ENCODE measurements around the gene SCAI.
"Not testable (repeated sequence)": the region's sequence is repeated elsewhere in the genome, so short reads cannot be mapped to it uniquely, and the experiment has no call there.

Gene SCAI

DNA sequence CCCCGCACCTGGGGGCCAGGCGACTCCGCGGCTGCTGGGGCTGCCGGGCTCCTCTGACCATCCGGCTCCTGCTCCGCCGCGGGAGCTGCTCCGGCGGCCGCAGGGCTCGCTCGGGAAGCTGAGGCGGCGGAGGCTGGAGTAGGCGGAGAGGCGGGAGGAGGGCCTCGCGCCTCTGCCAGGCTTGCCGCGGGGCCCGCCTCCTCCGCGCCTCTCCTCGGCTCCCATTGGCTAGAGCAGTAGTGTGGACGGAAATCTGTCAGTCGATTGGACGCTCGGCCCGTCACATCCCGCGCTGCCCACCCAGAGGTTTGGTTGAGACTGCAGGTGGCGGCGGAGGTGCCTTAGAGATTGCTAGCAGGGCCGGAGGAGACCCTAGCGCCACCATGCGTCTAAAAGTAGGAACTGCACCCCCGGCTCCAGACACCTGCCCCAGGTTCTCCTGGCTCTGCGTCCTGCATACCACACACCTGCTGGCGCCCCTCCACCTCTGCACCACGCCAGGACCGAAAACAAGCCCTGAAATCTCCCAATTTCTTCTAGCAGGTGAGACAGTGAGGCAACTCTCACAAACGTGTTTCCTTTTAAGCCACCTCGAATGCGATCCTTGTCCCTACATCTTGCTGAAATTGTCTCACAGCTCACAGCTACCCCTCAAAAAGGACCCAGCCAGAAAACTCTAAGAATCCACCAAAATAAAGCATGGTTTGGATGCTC lies at the start of gene SCAI:
Gene SCAI, minus strand, starts transcription at position 152 of the 714 bp plus-strand sequence. Its CDS starts 91 bp downstream, at position 61.
- DNase-seq (ENCODE audit: low read depth) = peak; percentile 99

DNA sequence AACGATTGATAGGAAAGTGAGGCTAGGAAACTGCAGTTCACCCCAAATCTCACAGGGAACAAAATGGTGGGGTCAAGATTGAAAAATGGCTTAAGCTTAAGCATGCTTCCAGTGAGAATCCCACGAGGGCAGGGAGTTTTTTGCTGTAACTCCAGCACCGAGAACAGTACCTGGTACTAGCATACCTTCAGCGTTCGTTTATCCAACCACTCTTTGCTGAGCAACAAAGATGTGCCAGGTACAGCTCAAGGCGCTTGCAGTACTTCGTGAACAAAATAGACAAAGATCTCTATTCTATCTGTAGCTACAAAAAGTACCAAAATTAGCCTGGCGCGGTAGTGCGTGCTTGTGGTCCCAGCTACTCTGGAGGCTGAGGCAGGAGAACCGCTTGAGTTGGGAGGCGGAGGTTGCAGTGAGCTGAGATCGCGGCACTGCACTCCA lies 47.1 kb upstream of the SCAI start:
- no peak for DNase-seq (ENCODE audit: low read depth)

DNA sequence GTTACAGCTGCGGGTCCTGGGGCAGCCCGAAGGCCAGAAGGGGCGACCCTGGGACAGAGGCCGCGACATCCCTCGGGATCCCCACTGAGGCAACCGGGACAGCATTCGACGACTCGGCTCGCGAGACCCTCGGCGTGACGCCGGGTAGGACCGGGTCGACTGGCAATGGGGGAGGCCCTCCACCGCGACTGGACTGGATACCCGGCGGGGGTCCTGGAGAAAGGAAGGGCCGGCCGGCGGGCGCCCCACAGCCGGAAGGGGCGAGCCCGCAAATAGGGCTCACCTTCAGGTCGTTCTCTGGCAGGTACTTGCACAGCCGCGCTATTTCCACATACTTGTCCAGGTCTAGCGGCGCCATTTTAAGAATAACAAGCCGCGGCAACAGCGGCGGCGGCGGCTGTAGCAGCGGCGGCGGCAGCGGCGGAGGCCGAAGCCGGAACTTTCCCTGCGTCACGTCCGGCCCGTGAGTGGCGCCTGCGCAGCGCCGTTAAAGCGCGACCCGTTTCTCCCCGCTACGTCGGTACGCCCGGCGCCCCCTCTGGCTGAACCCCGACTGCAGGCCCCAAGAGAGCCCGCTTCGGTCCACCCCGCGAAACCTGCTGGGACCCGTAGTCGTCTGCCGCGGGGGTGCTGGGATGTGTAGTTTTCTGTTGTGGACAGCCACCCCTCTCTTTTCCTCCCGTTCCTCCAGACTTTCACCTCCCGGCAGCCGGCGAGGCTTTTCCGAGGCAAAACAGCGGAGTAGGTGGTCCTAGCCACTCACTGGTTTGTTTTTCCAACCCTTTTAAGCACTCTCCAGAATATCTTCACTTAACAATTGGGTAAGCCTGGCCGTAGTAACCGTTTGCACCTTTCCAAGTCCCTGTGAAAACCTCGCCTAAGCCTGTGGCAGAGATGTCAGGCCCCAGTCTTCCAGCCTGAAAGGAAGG lies 46.3 kb upstream of the SCAI start, which contains the start of gene PPP6C:
Gene PPP6C, minus strand, starts transcription at position 443 of the 929 bp plus-strand sequence. Its CDS starts 85 bp downstream, at position 358.
- DNase-seq (ENCODE audit: low read depth) = peak; percentile 97

DNA sequence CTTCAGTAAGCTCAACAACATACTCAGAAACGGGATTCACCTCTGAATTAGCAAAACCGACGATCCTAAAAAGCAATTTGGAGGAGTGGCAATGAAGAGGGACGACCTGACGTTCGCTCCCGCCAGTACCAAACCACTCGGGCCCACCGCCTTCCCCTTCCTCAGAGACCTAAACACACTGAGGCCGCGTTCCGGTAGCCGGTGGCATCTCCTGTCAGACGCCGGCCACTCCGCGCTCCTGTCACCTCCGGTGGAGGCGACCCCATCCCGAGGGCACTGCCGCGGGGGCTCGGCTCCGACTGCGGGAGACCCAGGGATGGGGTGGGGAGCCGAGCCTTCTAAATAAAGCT lies 45.7 kb upstream of the SCAI start:
- no peak for DNase-seq (ENCODE audit: low read depth)

DNA sequence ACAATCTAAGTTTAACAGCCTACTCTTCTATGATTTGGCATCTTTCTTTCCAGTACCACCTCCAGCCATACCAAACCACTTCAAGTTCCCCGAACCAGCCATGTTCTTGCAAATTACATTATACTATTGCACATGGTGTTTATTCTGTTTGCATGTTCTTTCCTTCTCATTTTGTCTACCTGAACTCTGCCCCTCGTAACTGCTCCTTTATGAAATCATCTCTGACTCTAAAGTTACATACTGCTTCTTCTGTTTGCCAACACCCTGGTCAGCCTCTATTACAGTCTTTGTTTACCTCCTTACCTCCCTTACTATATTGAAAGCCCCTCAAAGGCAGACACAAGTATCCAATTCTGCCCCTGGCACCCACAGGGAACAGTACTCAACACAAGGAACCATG lies 40.2 kb upstream of the SCAI start:
- no peak for DNase-seq (ENCODE audit: low read depth)

DNA sequence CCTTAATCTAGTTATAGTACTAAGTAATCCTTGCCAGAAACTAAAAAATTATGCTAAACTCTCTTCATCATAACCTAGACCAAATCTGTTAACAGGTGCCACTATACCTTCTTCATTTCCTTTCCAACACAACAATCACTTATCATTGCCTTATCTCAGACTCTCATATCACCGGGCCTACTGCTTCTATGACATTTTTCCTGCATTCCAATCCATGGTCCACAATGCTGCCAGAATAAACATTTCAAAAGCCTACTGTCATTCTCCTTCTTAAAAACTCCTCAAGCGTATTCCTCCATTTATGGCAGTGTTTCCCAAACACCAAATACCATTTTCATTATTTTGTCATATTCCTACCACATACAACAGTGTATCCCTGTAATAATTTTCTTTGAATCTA lies 39.7 kb upstream of the SCAI start:
- no peak for DNase-seq (ENCODE audit: low read depth)

DNA sequence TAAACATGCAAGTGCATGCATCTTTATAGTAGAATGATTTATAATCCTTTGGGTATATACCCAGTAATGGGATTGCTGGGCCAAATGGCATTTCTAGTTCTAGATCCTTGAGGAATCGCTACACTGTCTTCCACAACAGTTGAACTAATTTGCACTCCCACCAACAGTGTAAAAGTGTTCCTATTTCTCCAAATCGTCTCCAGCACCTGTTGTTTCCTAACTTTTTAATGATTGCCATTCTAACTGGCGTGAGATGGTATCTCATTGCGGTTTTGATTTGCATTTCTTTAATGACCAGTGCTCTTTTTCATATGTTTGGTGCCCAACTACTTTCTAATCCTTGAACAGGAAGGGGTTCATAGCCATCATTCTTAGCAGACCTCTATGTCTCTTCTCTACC lies 38.4 kb upstream of the SCAI start:
- not testable (repeated sequence) for DNase-seq (ENCODE audit: low read depth)

DNA sequence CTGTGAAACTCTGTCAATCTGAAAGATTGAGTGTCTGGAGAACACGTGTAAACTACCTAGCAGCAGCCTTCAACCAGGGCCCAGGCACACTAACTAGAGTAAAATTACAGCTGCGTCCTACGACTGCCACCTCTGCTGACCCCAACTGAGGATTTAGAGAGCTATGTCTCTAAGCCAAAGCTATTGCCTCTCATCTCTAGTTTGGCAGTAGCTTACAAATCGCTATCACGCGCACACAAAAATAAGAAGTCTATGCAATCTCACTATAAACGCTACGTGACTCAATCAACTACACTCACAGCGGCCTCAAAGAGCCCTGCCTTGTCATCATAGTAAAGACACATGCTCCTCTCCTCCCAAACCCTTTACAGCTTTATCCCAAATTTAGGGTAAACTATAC lies 37.5 kb upstream of the SCAI start:
- DNase-seq (ENCODE audit: low read depth) = no peak

DNA sequence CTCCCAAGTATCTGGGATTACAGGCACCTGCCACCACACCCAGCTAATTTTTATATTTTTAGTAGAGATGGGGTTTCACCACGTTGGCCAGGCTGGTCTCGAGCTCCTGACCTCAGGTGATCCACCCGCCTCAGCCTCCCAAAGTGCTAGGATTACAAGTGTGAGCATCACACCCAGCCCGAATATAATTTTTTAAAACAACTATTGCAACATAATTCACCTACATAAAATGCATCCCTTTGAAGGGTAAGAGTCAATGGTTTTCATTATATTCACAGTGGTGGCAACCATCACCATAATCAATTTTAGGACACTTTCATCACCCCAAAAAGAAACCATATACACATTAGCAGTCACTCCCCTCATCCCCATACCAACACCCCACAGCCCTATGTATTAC lies 36.4 kb upstream of the SCAI start:
- not testable (repeated sequence) for DNase-seq (ENCODE audit: low read depth)

DNA sequence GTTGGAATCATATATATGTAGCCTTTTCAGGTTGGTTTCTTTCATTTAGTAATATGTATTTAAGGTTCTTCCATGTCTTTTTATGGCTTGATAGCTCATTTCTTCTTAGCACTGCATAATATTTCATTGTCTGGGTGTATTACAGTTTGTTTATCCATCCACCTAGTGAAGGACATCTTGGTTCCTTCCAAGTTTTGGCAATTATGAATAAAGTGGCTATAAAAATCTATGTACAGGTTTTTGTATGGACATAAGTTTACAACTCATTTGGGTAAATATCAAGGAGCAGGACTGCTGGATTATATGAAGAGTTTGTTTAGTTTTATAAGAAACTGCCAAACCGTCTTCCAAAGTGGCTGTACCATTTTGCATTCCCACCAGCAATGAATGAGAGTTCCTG lies 34.6 kb upstream of the SCAI start:
- DNase-seq (ENCODE audit: low read depth) = no peak

DNA sequence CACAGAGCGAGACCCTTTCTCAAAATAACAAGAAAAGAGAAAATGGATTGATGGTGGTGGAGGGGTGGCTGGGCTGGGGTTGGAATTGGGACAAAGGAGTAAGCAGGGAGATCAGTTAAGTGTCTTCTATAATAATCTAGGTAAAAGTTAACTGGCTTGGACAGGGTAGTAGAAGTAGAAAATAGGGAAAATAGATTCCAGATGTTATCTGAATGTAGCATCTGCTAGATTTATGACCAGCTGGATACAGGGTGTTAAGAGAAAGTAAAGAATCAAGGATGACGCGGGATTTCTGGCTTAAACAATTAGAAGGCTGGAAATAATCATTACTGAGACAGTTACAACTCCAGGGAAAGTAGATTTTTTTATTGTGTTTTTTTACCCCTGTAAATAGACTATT lies 33.3 kb upstream of the SCAI start:
- DNase-seq (ENCODE audit: low read depth) = no peak

DNA sequence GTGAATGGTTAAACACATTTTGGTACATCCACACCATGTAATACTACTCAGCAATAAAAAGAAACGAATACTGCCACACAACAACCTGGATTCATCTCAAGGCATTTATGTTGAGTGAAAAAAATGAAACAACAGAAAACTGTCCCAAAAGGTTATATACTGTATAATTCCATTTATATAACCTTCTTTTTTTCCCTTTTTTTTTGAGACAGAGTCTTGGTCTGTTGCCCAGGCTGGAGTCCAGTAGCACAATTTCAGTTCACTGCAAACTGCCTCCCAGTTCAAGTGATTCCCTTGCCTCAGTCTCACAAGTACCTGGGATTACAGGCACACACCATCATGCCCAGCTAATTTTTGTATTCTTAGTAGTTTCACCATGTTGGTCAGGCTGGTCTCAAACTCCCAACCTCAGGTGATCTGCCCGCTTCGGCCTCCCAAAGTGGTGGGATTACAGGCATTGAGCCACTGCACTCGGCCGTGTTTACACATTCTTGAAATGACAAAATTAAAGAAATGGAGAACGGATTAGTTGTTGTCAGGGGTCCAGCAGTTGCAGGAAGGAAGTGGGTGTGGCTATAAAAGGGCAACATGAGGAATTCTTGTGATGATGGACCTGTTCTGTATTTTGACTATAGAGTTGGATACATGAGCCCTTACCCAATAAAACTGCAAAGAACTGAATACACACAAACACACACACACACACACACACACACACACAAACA lies 28.9 kb upstream of the SCAI start:
- no peak for DNase-seq (ENCODE audit: low read depth)

DNA sequence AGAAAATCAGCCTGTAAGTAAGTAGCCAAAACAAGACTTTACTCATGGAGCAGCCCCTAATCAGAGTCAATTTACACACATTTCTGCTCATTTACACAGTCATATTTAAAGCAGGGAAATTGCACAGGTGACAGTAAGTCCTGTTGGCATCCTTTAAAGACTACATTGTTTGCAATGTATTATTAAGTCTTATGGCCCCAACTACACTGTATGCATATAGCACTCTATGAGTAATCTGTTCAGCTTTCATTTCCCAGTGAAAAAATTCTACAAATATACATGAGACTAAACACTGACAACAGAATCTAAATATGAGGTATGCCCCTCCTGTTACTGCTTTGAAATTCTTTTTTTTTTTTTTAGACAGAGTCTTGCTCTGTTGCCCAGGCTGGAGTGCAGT lies 26.6 kb upstream of the SCAI start:
- no peak for DNase-seq (ENCODE audit: low read depth)

DNA sequence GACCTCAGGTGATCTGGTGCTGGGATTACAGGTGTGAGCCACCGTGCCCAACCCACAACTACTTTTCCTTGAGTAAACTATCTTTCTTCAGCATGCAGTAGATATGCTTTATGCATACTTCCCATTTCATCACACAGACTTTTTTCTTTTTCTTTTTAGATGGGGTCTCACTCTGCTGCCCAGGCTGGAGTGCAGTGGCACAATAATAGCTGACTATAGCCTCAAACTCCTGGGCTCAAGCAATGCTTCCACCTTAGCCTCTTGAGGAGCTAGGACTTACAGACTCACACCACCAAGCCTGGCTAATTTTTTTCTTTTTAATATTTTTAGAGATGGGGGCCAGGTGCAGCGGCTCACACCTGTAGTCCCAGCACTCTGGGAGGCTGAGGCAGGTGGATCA lies 23.4 kb upstream of the SCAI start:
- no peak for DNase-seq (ENCODE audit: low read depth)

DNA sequence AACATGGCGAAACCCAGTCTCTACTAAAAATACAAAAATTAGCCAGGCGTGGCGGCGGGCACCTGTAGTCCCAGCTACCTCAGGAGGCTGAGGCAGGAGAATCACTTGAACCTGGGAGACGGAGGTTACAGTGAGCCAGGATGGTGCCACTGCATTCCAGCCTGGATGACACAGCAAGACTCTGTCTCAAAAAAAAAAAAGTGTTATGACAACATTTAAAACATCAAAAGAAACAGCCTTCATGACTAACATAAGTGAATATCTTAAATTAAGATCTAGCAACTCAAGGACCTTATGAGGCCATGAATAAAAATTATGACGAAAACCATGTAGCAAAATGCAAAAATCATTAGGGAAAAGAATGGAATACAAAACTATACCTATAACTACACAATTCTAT lies 19.6 kb upstream of the SCAI start:
- DNase-seq (ENCODE audit: low read depth) = not testable (repeated sequence)

DNA sequence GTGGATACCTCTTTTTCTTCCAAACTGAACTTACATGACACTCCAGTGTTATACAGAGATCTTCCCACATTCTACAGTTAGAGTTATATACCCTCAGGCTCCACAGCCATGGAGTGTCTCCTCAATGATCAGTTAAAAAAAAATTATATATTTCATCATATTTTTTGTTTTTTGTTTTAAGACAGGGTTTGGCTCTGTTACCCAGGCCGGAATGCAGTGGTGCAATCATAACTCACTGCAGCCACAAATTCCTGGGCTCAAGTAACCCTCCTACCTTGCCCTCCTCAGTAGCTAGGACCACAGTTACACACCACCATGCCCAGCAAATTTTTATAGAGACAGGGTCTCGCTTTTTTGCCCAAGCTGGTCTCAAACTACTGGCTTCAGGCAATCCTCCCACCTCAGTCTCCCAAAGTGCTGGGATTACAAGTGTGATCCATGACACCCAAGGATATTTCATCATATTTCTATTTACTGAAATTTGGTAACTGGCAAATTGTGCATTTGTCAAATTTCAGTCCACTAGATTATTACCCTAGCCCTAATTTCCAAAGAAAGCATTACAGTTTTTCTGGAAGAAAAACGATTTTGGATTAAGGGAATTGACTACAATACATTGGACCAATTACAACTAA lies 18.1 kb upstream of the SCAI start:
- DNase-seq (ENCODE audit: low read depth) = no peak

DNA sequence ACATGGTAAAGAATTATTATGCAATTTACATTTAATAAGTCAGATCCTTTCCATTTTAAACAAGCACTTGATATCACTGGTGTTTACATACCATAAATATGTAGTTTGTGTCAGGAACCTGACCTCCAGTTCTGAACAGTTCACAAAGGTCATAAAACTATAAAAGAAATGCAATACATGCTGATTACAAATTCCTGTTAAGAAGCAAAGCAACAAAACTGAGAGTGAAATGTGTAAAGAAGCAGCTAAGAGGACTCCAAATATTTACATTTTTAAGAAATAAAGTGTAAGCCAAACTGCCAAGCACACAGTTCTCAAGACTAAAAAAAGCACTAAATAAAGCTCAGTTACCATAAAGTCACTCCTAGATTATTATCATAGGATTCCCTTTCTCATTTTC lies 17.4 kb upstream of the SCAI start:
- no peak for DNase-seq (ENCODE audit: low read depth)

DNA sequence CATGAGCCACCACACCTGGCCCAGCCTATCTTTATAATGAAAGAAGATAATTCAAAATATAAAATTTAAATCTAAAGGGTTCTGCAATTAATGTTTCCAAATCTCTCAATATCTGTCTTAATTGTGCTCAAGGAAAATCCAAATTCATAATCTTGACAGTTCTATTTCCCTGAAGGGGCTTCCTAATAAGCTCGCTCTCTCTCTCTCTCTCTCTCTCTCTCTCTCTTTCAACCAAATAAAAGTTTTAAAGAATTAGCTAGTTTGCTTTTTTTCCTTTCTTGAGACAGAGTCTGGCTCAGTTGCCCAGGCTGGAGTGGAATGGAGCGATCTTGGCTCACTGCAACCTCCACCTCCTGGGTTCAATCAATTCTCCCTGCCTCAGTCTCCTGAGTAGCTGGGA lies 13.2 kb upstream of the SCAI start:
- no peak for DNase-seq (ENCODE audit: low read depth)

DNA sequence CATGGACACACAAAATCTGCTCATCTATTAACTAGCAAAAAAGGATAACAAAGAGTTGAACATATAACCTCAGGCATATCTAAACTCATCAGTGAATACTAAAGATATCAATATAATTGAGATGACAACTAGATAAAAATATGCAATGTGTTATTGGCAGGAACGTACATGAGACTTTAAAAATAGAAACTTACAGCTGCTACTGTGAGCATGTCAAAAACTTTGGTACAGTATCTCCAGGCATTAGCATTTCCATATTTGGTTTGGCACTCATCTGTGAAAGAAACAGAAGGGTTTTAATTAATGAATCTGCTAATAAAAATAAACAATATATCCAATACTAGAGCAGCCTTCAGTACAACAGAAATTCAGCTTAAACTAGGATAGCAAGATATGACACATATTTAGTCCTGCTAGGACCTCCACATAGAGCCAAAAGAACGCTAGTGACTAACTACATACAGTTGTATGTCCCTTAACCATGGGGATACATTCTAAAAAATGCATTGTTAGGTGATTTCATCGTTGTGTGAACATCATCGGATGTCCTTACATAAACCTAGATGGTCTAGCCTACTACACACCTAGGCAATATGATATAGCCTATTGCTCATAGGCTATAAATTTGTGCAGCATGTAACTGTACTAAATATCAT lies 10.5 kb upstream of the SCAI start:
- DNase-seq (ENCODE audit: low read depth) = no peak

DNA sequence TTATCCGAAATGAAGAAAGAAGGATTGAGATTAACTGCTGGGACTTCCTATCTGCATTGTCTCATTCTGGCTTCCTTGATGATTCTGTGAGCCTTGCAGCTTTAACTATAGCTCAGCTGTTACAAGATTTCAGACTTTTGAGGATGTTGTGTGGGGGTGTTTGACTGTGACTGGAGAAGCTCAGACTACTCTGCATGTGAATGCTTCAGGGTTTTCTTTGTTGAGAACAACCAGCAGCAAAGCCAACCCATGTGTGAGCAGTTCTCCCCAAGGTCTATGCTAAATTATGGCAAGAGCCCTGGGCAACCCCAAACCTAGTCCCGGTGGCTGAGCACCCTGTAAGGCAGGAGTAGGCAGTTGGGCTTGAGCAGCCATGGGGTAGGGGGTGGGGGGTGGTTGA lies 8.4 kb upstream of the SCAI start:
- DNase-seq (ENCODE audit: low read depth) = no peak
